Dermis blood vessel endothelial cell (primary cell): ENCODE results near the gene TMCO4. TPM values are rescaled to one million over a fixed set of nuclear protein-coding genes. Genes with fewer than 3 reads are reported as not detected.

Source experiments
- DNase-seq: peaks from one replicate; pipeline ENCODE4 v3.0.0; 2010
- total RNA-seq: library from RNA; depleted of rRNA; stranded (reverse); fragments of >200 nt; gene quantifications from 2 replicates; pipeline ENCODE4 v1.2.3, GENCODE V29; 2014

Gene TMCO4
- total RNA-seq, 1 donor from 2014 or later: 10.6 TPM

GRCh38 chr1:19712928-19713327 lies 86.8 kb downstream of the TMCO4 start:
- DNase-seq: no peak

GRCh38 chr1:19710825-19711611 lies 88.7 kb downstream of the TMCO4 start:
- DNase-seq: no peak

GRCh38 chr1:19709260-19709793 lies 90.4 kb downstream of the TMCO4 start:
- DNase-seq: no peak

- no peak for DNase-seq
Observed at GRCh38 chr1:19708567-19709110, 91.1 kb downstream of the TMCO4 start.

- DNase-seq: no peak
Observed at GRCh38 chr1:19706136-19706535, 93.6 kb downstream of the TMCO4 start.

GRCh38 chr1:19705464-19705863 lies 94.3 kb downstream of the TMCO4 start:
- DNase-seq: no peak

- peak; percentile 85 for DNase-seq
Observed at GRCh38 chr1:19704247-19705113, 95.2 kb downstream of the TMCO4 start.

- no peak for DNase-seq
Observed at GRCh38 chr1:19703280-19703679, 96.4 kb downstream of the TMCO4 start.

- DNase-seq: no peak
Observed at GRCh38 chr1:19700079-19700777, 99.5 kb downstream of the TMCO4 start.

- no peak for DNase-seq
Observed at GRCh38 chr1:19698181-19698580, 101.5 kb downstream of the TMCO4 start.

- no peak for DNase-seq
Observed at GRCh38 chr1:19696820-19697219, 102.9 kb downstream of the TMCO4 start.

- no peak for DNase-seq
Observed at GRCh38 chr1:19695772-19696171, 103.9 kb downstream of the TMCO4 start.

- no peak for DNase-seq
Observed at GRCh38 chr1:19694298-19694697, 105.4 kb downstream of the TMCO4 start.

- no peak for DNase-seq
Observed at GRCh38 chr1:19690342-19690741, 109.4 kb downstream of the TMCO4 start.

- no peak for DNase-seq
Observed at GRCh38 chr1:19689856-19690255, 109.9 kb downstream of the TMCO4 start.

GRCh38 chr1:19689085-19689757 lies 110.5 kb downstream of the TMCO4 start:
- DNase-seq: no peak

- DNase-seq: no peak
Observed at GRCh38 chr1:19688041-19688842, 111.5 kb downstream of the TMCO4 start.

- no peak for DNase-seq
Observed at GRCh38 chr1:19687414-19687813, 112.3 kb downstream of the TMCO4 start.

GRCh38 chr1:19685994-19686393 lies 113.7 kb downstream of the TMCO4 start:
- no peak for DNase-seq

GRCh38 chr1:19684677-19685076 lies 115.0 kb downstream of the TMCO4 start:
- DNase-seq: no peak

- DNase-seq: no peak
Observed at GRCh38 chr1:19683351-19683750, 116.4 kb downstream of the TMCO4 start.
